HG03457 (cell line): Measurements from ENCODE around the gene USP5.
"Not testable (repeated sequence)": the region's sequence is repeated elsewhere in the genome, so short reads cannot be mapped to it uniquely, and the experiment has no call there.

ENCODE experiments used
- ATAC-seq: cut with Tn5 transposase; IDR thresholded peaks from one replicate; pipeline ENCODE4 v1.9.1; 2021; ENCODE audit warnings: moderate number of reproducible peaks; ENCODE audit not compliant: unreplicated experiment

USP5 gene

GRCh38 chr12:6863586-6864321, 11.8 kb downstream of the USP5 start:
- ATAC-seq, result no peak

- ATAC-seq, result not testable (repeated sequence)
Measured at GRCh38 chr12:6865307-6865706, 13.4 kb downstream of the USP5 start.

- no peak for ATAC-seq
Measured at GRCh38 chr12:6866163-6866919, 14.4 kb downstream of the USP5 start.

GRCh38 chr12:6866920-6867412, 15.0 kb downstream of the USP5 start:
- ATAC-seq, result no peak

- no peak for ATAC-seq
Measured at GRCh38 chr12:6867413-6868210, 15.7 kb downstream of the USP5 start, which contains the start of gene TPI1. TPI1 (plus strand) TSS chr12:6867531; CDS start chr12:6867567, 36 bp downstream.

GRCh38 chr12:6868211-6869048, 16.5 kb downstream of the USP5 start:
- no peak for ATAC-seq

GRCh38 chr12:6869049-6870021, 17.4 kb downstream of the USP5 start:
- ATAC-seq, result no peak

- ATAC-seq, result not testable (repeated sequence)
Measured at GRCh38 chr12:6870304-6870703, 18.4 kb downstream of the USP5 start.

- no peak for ATAC-seq
Measured at GRCh38 chr12:6871052-6871957, 19.4 kb downstream of the USP5 start.

- ATAC-seq, result no peak
Measured at GRCh38 chr12:6872073-6873048, 20.4 kb downstream of the USP5 start.

- ATAC-seq, result peak; percentile 61
Measured at GRCh38 chr12:6873094-6874014, 21.4 kb downstream of the USP5 start, which contains the start of gene SPSB2. SPSB2 (minus strand) TSS chr12:6873303; CDS start chr12:6872901, 402 bp downstream.

- ATAC-seq, result not testable (repeated sequence)
Measured at GRCh38 chr12:6874015-6874368, 22.0 kb downstream of the USP5 start.

GRCh38 chr12:6879824-6880223, 27.9 kb downstream of the USP5 start:
- not testable (repeated sequence) for ATAC-seq

GRCh38 chr12:6883252-6883651, 31.3 kb downstream of the USP5 start:
- no peak for ATAC-seq

- no peak for ATAC-seq
Measured at GRCh38 chr12:6883683-6884082, 31.7 kb downstream of the USP5 start.

GRCh38 chr12:6884539-6884938, 32.6 kb downstream of the USP5 start:
- no peak for ATAC-seq
